SK-N-MC (cell line): ENCODE results near the gene ABCG1.

Experiments
- EZH2 ChIP-seq: fragments of 200-600 bp; sonication (generic); IDR thresholded peaks from one replicate; pipeline ENCODE4 v1.6.1; 2017; ENCODE audit warnings: antibody characterized with exemption
- FOXP2 ChIP-seq: optimal IDR thresholded peaks from 2 replicates; pipeline ENCODE3; 2011; ENCODE audit warnings: mild to moderate bottlenecking, moderate library complexity; ENCODE audit not compliant: insufficient read depth; ENCODE audit errors: extremely low read length, control extremely low read depth
- POLR2AphosphoS5 ChIP-seq: IDR thresholded peaks from 2 replicates; pipeline ENCODE4 v1.6.1; 2012; ENCODE audit warnings: mild to moderate bottlenecking, low read depth, low read length, borderline replicate concordance

DNA sequence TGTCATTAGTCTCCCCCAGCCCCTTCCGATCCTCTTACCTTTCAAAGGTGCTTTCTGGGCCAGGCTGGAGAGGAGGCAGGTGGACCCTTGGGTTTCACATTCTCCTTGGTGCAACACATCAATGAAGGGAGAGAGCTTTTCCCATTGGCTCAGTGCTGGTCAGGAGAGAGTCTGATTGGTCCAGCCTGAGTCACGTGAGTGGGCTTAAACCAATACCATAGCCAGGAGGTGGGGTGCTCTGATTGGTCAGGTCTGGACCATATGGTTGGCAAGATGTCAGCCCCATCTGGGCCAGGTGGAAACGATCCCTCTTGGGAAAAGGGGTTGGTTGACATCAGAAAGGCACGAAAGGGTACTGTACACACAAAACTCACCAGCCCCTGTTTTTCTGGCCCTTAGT lies 44.8 kb upstream of the ABCG1 start:
- TF ChIP-seq EZH2 (no peak), POLR2AphosphoS5 (no peak), FOXP2 (no peak)
